ENCODE measurements around the gene HOXA9.

HOXA9 gene

GRCh38 chr7:27201580-27202017 lies 36.3 kb upstream of the HOXA9 start:
- CTCF ChIA-PET = interaction anchor here (0.6 to 1.4 kb wide), 2 partner anchors 22 to 40 kb away, joined by 3 to 6 read pairs; no protein-coding TSS in a partner anchor
- POLR2A ChIA-PET = no interaction called here
- H3K4me3 ChIP-seq (ENCODE audit: low read depth, low read length) = no peak overlapping the region
- peaks cover 7% of the 10 kb centered on the region for H3K4me1 ChIP-seq (ENCODE audit: control insufficient read depth, insufficient read depth, low read length)
- H3K9me3 ChIP-seq (ENCODE audit: control insufficient read depth, insufficient read depth, low read depth, low read length) = no peaks in the 10 kb centered on the region
- TF ChIP-seq ZNF600 (tag by site-specific recombination; IDR thresholded peaks at IDR 0.05) (peak; percentile 39; the same call in 1 of the 2 replicates), ZNF449 (tag by site-specific recombination; IDR thresholded peaks at IDR 0.05) (peak; percentile 34; the same call in 1 of the 2 replicates), ZNF350 (tag by site-specific recombination; IDR thresholded peaks at IDR 0.05) (no peak)
- no peak overlapping the region for H3K27ac ChIP-seq (ENCODE audit: extremely low read depth, low read depth, low read length)
- no peaks in the 10 kb centered on the region for H3K36me3 ChIP-seq (ENCODE audit: control insufficient read depth in 2 of 2, insufficient read depth in 1 of 2, low read length in 2 of 2)

GRCh38 chr7:27200761-27201579 lies 35.6 kb upstream of the HOXA9 start:
- CTCF ChIA-PET = interaction anchor here (0.6 to 2.2 kb wide), 5 partner anchors 22 to 802 kb away, joined by 3 to 12 read pairs (median 3); no protein-coding TSS in a partner anchor
- POLR2A ChIA-PET = interaction anchor here (1.0 to 3.7 kb wide), 7 partner anchors 8 to 540 kb away, joined by 3 to 36 read pairs (median 4); partner anchors contain the start of genes HIBADH and HOXA11
- no peak for TF ChIP-seq PRDM4 (tag by site-specific recombination; IDR thresholded peaks at IDR 0.05)
- 0 out of 2 replicates have a peak, but pooled peaks have one; percentile 0 for TF ChIP-seq PRDM10 (tag by site-specific recombination; IDR thresholded peaks at IDR 0.05)
- no peak for TF ChIP-seq ZNF514 (tag by site-specific recombination; IDR thresholded peaks at IDR 0.05)
- no peak for TF ChIP-seq ZXDB (tag by site-specific recombination; IDR thresholded peaks at IDR 0.05)
- TF ChIP-seq ZNF366 (tag by site-specific recombination; conservative IDR thresholded peaks at IDR 0.05) = no peak
- TF ChIP-seq ZFP69B (tag by site-specific recombination; IDR thresholded peaks at IDR 0.05) = no peak
- peak; percentile 78 for TF ChIP-seq ZNF335 (tag by site-specific recombination; conservative IDR thresholded peaks at IDR 0.05)
- TF ChIP-seq PRDM1 (tag by site-specific recombination; IDR thresholded peaks at IDR 0.05) = peak; percentile 26; the same call in 1 of the 2 replicates
- peak; percentile 79 for TF ChIP-seq ZBTB17 (tag by site-specific recombination; IDR thresholded peaks at IDR 0.05)
- TF ChIP-seq ZNF398 (tag by site-specific recombination; IDR thresholded peaks at IDR 0.05) = no peak
- no peak for TF ChIP-seq ZNF585B (tag by site-specific recombination; IDR thresholded peaks at IDR 0.05)
- no peak for TF ChIP-seq ZNF785 (tag by site-specific recombination; IDR thresholded peaks at IDR 0.05)
- no peak for TF ChIP-seq YY1 (tag by site-specific recombination; IDR thresholded peaks at IDR 0.05)
- no peak for TF ChIP-seq SP2 (tag by site-specific recombination; IDR thresholded peaks at IDR 0.05)
- no peak for TF ChIP-seq ZNF580 (tag by site-specific recombination; IDR thresholded peaks at IDR 0.05)
- peak overlapping the region; percentile 92 for H3K27ac ChIP-seq (ENCODE audit: extremely low read depth, low read depth, low read length)
- peak overlapping the region; percentile 89 for H3K4me3 ChIP-seq (ENCODE audit: low read depth, low read length)
- no peaks in the 10 kb centered on the region for H3K36me3 ChIP-seq (ENCODE audit: control insufficient read depth in 2 of 2, insufficient read depth in 1 of 2, low read length in 2 of 2)
- H3K9me3 ChIP-seq (ENCODE audit: control insufficient read depth, insufficient read depth, low read depth, low read length) = no peaks in the 10 kb centered on the region
- peaks cover 7% of the 10 kb centered on the region for H3K4me1 ChIP-seq (ENCODE audit: control insufficient read depth, insufficient read depth, low read length)
